Activated naive CD8-positive, alpha-beta T cell (primary cell): Measurements from ENCODE around the gene STUM.
"Not testable (repeated sequence)": the region's sequence is repeated elsewhere in the genome, so short reads cannot be mapped to it uniquely, and the experiment has no call there.

Experiments used
- H3K27ac Mint-ChIP-seq: one replicate; pipeline ENCODE4 v1.8.0; 2021; ENCODE audit warnings: mixed read lengths
- H3K27me3 Mint-ChIP-seq: one replicate; pipeline ENCODE4 v1.8.0; 2021; ENCODE audit warnings: mixed read lengths
- H3K36me3 Mint-ChIP-seq: one replicate; pipeline ENCODE4 v1.8.0; 2021; ENCODE audit warnings: mixed read lengths
- H3K4me1 Mint-ChIP-seq: one replicate; pipeline ENCODE4 v1.8.0; 2021; ENCODE audit warnings: low read depth, mixed read lengths
- H3K4me3 Mint-ChIP-seq: one replicate; pipeline ENCODE4 v1.8.0; 2021; ENCODE audit warnings: mild to moderate bottlenecking, mixed read lengths
- H3K9me3 Mint-ChIP-seq: one replicate; pipeline ENCODE4 v1.8.0; 2021; ENCODE audit warnings: low read depth, mixed read lengths

STUM gene

GRCh38 chr1:226597616-226598454, 49.3 kb downstream of the STUM start:
- H3K27ac Mint-ChIP-seq: no peak overlapping the region
- H3K4me1 Mint-ChIP-seq: no peaks in the 10 kb centered on the region
- no peaks in the 10 kb centered on the region for H3K27me3 Mint-ChIP-seq
- H3K36me3 Mint-ChIP-seq: no peaks in the 10 kb centered on the region
- no peak overlapping the region for H3K4me3 Mint-ChIP-seq
- H3K9me3 Mint-ChIP-seq: no peaks in the 10 kb centered on the region

DNA sequence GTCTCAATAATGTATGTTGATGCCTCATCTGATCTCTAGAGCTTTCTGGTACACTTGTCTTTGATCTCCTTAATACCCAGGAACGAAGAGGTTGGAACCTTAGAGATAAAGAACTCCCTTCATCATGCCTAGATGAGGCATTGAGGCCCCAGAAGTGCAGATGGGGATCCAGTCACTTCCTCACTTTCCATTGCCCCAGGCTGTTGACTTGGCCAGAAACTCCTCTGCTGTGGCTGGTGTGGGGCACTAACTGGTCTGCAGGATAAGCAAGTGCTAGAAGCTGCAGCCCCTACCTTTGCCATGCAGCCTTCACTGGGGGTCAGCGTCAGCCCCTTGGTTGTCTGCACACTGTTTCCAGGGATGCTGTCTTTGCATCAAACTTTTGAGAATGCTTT, 49.9 kb downstream of the STUM start:
- no peaks in the 10 kb centered on the region for H3K9me3 Mint-ChIP-seq
- H3K4me1 Mint-ChIP-seq: no peaks in the 10 kb centered on the region
- no peak overlapping the region for H3K27ac Mint-ChIP-seq
- H3K27me3 Mint-ChIP-seq: no peaks in the 10 kb centered on the region
- no peak overlapping the region for H3K4me3 Mint-ChIP-seq
- H3K36me3 Mint-ChIP-seq: no peaks in the 10 kb centered on the region

DNA sequence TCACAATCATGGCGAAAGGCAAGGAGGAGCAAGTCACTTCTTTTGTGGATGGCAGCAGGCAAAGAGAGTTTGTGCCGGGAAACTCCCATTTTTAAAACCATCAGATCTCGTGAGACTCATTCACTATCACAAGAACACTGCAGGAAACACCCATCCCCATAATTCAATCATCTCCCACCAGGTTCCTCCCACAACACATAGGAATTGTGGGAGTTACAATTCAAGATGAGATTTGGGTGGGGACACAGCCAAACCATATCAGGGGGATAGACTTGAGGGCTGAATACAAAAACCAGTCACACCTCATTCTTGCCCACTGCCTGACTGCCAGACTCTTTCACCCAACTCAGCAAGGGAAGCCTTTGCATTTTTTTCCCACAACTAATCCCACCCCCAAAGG, 50.4 kb downstream of the STUM start:
- not testable (repeated sequence) for H3K4me3 Mint-ChIP-seq, H3K27ac Mint-ChIP-seq, H3K27me3 Mint-ChIP-seq, H3K9me3 Mint-ChIP-seq, H3K4me1 Mint-ChIP-seq, H3K36me3 Mint-ChIP-seq

DNA sequence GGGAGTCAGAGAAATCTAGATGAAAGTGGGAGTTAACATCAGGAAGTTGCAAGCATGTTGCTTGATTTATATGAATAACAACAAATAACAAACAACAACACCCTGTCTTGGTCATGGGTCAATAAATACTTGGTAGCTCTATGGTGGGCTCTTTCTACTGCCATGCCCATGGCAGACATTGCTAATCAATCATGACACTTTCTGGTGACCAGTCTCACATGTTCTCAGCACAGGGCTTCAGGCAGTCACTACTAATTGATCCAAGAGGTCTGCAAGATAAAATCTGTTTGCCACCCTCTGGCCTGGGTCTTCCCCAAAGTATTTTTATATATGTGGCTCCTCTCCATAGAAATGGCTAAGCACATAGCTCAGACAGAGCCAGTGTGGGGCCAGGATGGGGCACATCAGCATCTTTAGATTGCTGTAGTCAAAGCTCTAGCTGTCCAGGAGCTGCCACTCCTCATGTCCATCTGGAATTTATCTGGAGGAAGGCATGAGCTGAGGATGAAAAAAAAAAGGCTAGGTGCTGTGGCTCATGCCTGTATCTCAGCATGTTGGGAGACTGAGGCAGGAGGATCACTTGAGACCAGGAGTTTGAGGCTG, 51.2 kb downstream of the STUM start:
- Mint-ChIP-seq H3K4me3 (no peak overlapping the region), H3K4me1 (no peaks in the 10 kb centered on the region), H3K36me3 (no peaks in the 10 kb centered on the region), H3K9me3 (no peaks in the 10 kb centered on the region), H3K27ac (no peak overlapping the region), H3K27me3 (no peaks in the 10 kb centered on the region)

DNA sequence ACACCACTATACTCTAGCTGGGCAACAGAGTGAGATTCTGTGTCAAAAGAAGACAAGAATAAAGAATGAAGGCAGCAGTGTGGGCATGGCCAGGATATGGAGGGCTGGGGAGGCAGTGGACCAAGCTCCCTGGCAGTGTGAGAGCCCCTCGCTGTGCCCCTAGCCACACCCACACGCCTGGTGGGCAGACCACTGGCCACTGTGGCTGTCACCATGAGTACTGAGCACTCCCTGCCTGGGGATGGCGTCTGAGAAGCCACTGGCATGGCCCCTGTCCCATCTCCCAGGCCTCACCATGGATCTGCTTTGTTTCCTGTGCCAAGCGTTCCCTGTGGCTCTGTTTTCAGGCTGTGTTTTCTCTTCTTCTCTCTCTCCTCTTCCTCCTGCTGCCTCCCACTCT, 51.7 kb downstream of the STUM start:
- no peaks in the 10 kb centered on the region for H3K9me3 Mint-ChIP-seq
- no peaks in the 10 kb centered on the region for H3K36me3 Mint-ChIP-seq
- no peaks in the 10 kb centered on the region for H3K27me3 Mint-ChIP-seq
- H3K4me1 Mint-ChIP-seq: no peaks in the 10 kb centered on the region
- H3K27ac Mint-ChIP-seq: no peak overlapping the region
- H3K4me3 Mint-ChIP-seq: no peak overlapping the region

- no peak overlapping the region for H3K27ac Mint-ChIP-seq
- H3K27me3 Mint-ChIP-seq: no peaks in the 10 kb centered on the region
- H3K36me3 Mint-ChIP-seq: no peaks in the 10 kb centered on the region
- H3K4me1 Mint-ChIP-seq: no peaks in the 10 kb centered on the region
- no peaks in the 10 kb centered on the region for H3K9me3 Mint-ChIP-seq
- H3K4me3 Mint-ChIP-seq: no peak overlapping the region
Measured at GRCh38 chr1:226601456-226601855, 52.9 kb downstream of the STUM start.

- no peak overlapping the region for H3K27ac Mint-ChIP-seq
- H3K4me3 Mint-ChIP-seq: no peak overlapping the region
- no peaks in the 10 kb centered on the region for H3K4me1 Mint-ChIP-seq
- no peaks in the 10 kb centered on the region for H3K36me3 Mint-ChIP-seq
- no peaks in the 10 kb centered on the region for H3K27me3 Mint-ChIP-seq
- H3K9me3 Mint-ChIP-seq: no peaks in the 10 kb centered on the region
Measured at GRCh38 chr1:226602186-226603021, 53.8 kb downstream of the STUM start.

- H3K36me3 Mint-ChIP-seq: no peaks in the 10 kb centered on the region
- H3K4me3 Mint-ChIP-seq: no peak overlapping the region
- no peak overlapping the region for H3K27ac Mint-ChIP-seq
- H3K27me3 Mint-ChIP-seq: no peaks in the 10 kb centered on the region
- no peaks in the 10 kb centered on the region for H3K9me3 Mint-ChIP-seq
- H3K4me1 Mint-ChIP-seq: no peaks in the 10 kb centered on the region
Measured at GRCh38 chr1:226603022-226603857, 54.7 kb downstream of the STUM start.

- H3K4me3 Mint-ChIP-seq: no peak overlapping the region
- H3K4me1 Mint-ChIP-seq: no peaks in the 10 kb centered on the region
- H3K9me3 Mint-ChIP-seq: no peaks in the 10 kb centered on the region
- H3K27ac Mint-ChIP-seq: no peak overlapping the region
- H3K36me3 Mint-ChIP-seq: no peaks in the 10 kb centered on the region
- H3K27me3 Mint-ChIP-seq: no peaks in the 10 kb centered on the region
Measured at GRCh38 chr1:226603858-226604559, 55.4 kb downstream of the STUM start.

DNA sequence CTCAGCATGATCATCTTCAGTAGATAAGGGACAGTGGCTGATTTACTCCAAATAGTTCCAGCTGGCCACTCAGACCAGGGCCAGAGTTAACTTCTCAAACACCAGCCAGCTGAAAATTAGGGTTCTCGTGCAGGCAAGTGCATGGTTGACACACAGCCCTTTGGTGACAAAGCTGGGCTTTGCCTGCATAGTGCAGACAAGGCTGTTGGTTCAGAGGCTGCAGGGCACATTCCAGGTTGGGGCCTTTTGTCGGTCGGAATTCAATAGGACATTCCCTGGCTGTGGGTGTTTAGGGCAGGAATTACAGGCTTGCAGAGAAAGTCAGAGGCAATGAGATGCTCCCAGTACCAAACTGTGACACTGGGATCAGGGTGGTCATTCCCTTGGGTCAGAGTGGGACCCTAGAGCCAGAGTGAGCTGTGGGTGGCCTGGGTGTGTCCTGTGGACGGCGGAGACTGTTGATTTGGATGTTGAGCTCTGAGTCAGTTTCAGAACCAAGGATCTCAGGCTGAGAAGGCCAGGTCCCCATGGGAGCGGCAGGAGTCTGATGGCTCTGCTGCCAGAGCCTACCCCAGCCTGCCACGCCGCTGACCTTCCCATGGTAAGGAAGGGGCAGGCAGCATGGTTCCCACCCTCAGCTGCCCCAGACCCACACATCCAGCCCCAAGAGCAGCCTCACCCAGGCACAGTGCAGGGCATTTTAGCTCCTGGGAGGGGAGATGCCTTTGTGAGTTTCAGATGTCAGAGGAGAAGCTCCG, 56.2 kb downstream of the STUM start:
- no peak overlapping the region for H3K27ac Mint-ChIP-seq
- H3K27me3 Mint-ChIP-seq: no peaks in the 10 kb centered on the region
- H3K9me3 Mint-ChIP-seq: no peaks in the 10 kb centered on the region
- no peaks in the 10 kb centered on the region for H3K4me1 Mint-ChIP-seq
- H3K4me3 Mint-ChIP-seq: no peak overlapping the region
- H3K36me3 Mint-ChIP-seq: no peaks in the 10 kb centered on the region

DNA sequence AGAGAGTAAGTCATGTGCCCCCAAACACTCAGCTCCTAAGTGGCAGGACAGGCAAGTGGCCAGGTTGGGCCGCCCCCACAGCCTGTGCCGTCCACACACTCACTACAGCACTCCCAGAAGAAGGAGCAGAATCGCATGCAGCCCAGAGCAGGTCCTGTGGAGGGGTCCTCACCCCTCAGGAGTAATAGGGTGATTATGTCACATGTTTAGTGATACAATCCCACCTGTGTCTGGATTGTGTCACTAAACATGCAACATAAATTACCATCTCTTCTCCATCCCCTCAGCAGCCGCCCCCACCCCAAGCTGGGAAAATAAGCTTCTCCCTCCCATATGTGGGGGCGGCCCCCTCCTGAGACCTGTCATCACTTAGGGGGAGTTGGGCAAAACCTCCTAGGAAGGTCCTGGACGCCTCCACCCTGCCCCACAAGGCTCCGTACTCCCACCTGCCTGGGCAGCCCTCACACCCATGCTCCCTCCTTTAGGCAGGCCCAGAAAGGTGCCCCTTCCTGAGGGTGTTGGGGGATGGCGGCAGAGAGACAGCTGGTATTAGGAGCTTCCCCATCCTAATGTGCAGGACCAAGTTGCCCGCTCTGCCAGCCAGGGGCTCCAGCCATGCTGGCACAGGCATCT, 56.9 kb downstream of the STUM start:
- Mint-ChIP-seq H3K27me3 (no peaks in the 10 kb centered on the region), H3K4me3 (no peak overlapping the region), H3K27ac (no peak overlapping the region), H3K4me1 (no peaks in the 10 kb centered on the region), H3K36me3 (no peaks in the 10 kb centered on the region), H3K9me3 (no peaks in the 10 kb centered on the region)

- Mint-ChIP-seq H3K27me3 (no peaks in the 10 kb centered on the region), H3K4me1 (no peaks in the 10 kb centered on the region), H3K9me3 (no peaks in the 10 kb centered on the region), H3K27ac (no peak overlapping the region), H3K36me3 (no peaks in the 10 kb centered on the region), H3K4me3 (no peak overlapping the region)
Measured at GRCh38 chr1:226606311-226607267, 58.0 kb downstream of the STUM start.
